Neutrophil (primary cell): ENCODE data around the gene ZNF423.

Experiments used
- H3K27ac ChIP-seq: fragments of 200-600 bp; sonication (generic); 2 replicates; pipeline ENCODE4 v1.5.1; 2016; ENCODE audit warnings: mild to moderate bottlenecking, moderate library complexity
- H3K27me3 ChIP-seq: fragments of 200-600 bp; sonication (generic); 2 replicates; pipeline ENCODE4 v1.6.0; 2016; ENCODE audit warnings: mild to moderate bottlenecking
- H3K36me3 ChIP-seq: fragments of 200-600 bp; sonication (generic); 2 replicates; pipeline ENCODE4 v1.5.1; 2017
- H3K4me1 ChIP-seq, 2 experiments: fragments of 200-600 bp in 1 of 2; sonication (generic) in 1 of 2; 1 replicate in 1 of 2; 2 replicates in 1 of 2; pipeline versions ENCODE4 v1.5.1 to v1.6.1; 2013 to 2016; ENCODE audit warnings: low read depth in 1 of 2, low read length in 1 of 2, mild to moderate bottlenecking in 1 of 2, moderate library complexity in 1 of 2; ENCODE audit not compliant: control insufficient read depth in 1 of 2, insufficient read depth in 1 of 2
- H3K4me3 ChIP-seq, 2 experiments: fragments of 200-600 bp in 1 of 2; sonication (generic) in 1 of 2; 1 replicate in 1 of 2; 2 replicates in 1 of 2; pipeline ENCODE4 v1.5.1; 2013 to 2016; ENCODE audit warnings: low read depth in 1 of 2, low read length in 1 of 2, mild to moderate bottlenecking in 1 of 2, moderate library complexity in 1 of 2
- H3K9me3 ChIP-seq: fragments of 200-600 bp; sonication (generic); 2 replicates; pipeline ENCODE4 v1.5.1; 2016
- CTCF ChIP-seq: fragments of 200-600 bp; sonication (generic); IDR thresholded peaks from 2 replicates; pipeline ENCODE4 v1.5.1; 2016; ENCODE audit warnings: antibody characterized with exemption

The ZNF423 gene

GRCh38 chr16:49809561-49809960, 46.4 kb downstream of the ZNF423 start:
- Histone ChIP-seq H3K4me3 (no peak overlapping the region), H3K27me3 (no peaks in the 10 kb centered on the region), H3K4me1 (no peaks in the 10 kb centered on the region), H3K27ac (no peak overlapping the region), H3K9me3 (no peaks in the 10 kb centered on the region), H3K36me3 (no peaks in the 10 kb centered on the region)
- no peak for TF ChIP-seq CTCF

GRCh38 chr16:49809062-49809461, 46.9 kb downstream of the ZNF423 start:
- no peaks in the 10 kb centered on the region for H3K9me3 ChIP-seq
- H3K27ac ChIP-seq, result no peak overlapping the region
- TF ChIP-seq CTCF, result no peak
- no peaks in the 10 kb centered on the region for H3K27me3 ChIP-seq
- no peak overlapping the region for H3K4me3 ChIP-seq
- H3K36me3 ChIP-seq, result no peaks in the 10 kb centered on the region
- H3K4me1 ChIP-seq, result no peaks in the 10 kb centered on the region

- Histone ChIP-seq H3K4me3 (no peak overlapping the region), H3K27ac (no peak overlapping the region), H3K27me3 (no peaks in the 10 kb centered on the region), H3K9me3 (no peaks in the 10 kb centered on the region), H3K36me3 (no peaks in the 10 kb centered on the region), H3K4me1 (no peaks in the 10 kb centered on the region)
- no peak for TF ChIP-seq CTCF
Observed at GRCh38 chr16:49806446-49806845, 49.5 kb downstream of the ZNF423 start.

GRCh38 chr16:49801290-49801689, 54.6 kb downstream of the ZNF423 start:
- H3K27ac ChIP-seq, result no peak overlapping the region
- no peak overlapping the region for H3K4me3 ChIP-seq
- H3K4me1 ChIP-seq, result no peaks in the 10 kb centered on the region
- no peaks in the 10 kb centered on the region for H3K36me3 ChIP-seq
- no peak for TF ChIP-seq CTCF
- H3K27me3 ChIP-seq, result no peaks in the 10 kb centered on the region
- H3K9me3 ChIP-seq, result no peaks in the 10 kb centered on the region

- H3K4me1 ChIP-seq, result no peaks in the 10 kb centered on the region
- H3K4me3 ChIP-seq, result no peak overlapping the region
- H3K36me3 ChIP-seq, result no peaks in the 10 kb centered on the region
- no peaks in the 10 kb centered on the region for H3K27me3 ChIP-seq
- no peak for TF ChIP-seq CTCF
- H3K9me3 ChIP-seq, result no peaks in the 10 kb centered on the region
- H3K27ac ChIP-seq, result no peak overlapping the region
Observed at GRCh38 chr16:49800876-49801275, 55.0 kb downstream of the ZNF423 start.

GRCh38 chr16:49800441-49800840, 55.5 kb downstream of the ZNF423 start:
- Histone ChIP-seq H3K36me3 (no peaks in the 10 kb centered on the region), H3K4me3 (no peak overlapping the region), H3K4me1 (no peaks in the 10 kb centered on the region), H3K27ac (no peak overlapping the region), H3K9me3 (no peaks in the 10 kb centered on the region), H3K27me3 (no peaks in the 10 kb centered on the region)
- no peak for TF ChIP-seq CTCF
